Testis (tissue), 3 donors: ENCODE results near the gene FBXL7. TPM values are rescaled to one million over a fixed set of nuclear protein-coding genes. Genes with fewer than 3 reads are reported as not detected.

Experiments used
- DNase-seq: peaks from one replicate; pipeline ENCODE4 v3.0.0-alpha.2; 2019
- H3K27ac ChIP-seq, 2 donors: fragments of 200-600 bp; sonication (generic); one replicate each; pipeline ENCODE4 v1.5.1; 2019
- H3K27me3 ChIP-seq: fragments of 200-600 bp; sonication (generic); one replicate; pipeline ENCODE4 v1.5.1; 2019
- H3K36me3 ChIP-seq: fragments of 200-600 bp; sonication (generic); one replicate; pipeline ENCODE4 v1.5.1; 2017; ENCODE audit warnings: low read depth; ENCODE audit errors: missing control alignments
- H3K4me1 ChIP-seq: fragments of 200-600 bp; sonication (generic); one replicate; pipeline ENCODE4 v1.5.1; 2019
- H3K4me3 ChIP-seq, 2 donors: fragments of 200-600 bp; sonication (generic); one replicate each; pipeline ENCODE4 v1.5.1; 2017 to 2019
- H3K9me3 ChIP-seq: fragments of 200-600 bp; sonication (generic); one replicate; pipeline ENCODE4 v1.5.1; 2017
- POLR2A ChIP-seq: fragments of 450-650 bp; IDR thresholded peaks from one replicate; pipeline ENCODE4 v1.6.1; 2017; ENCODE audit warnings: antibody characterized with exemption, mild to moderate bottlenecking, moderate library complexity
- WGBS, 2 donors: methylation state at CpG; one replicate each; pipeline ENCODE4 v1.1.5; 2018; 5-methylcytosine and 5-hydroxymethylcytosine counted together
- intact Hi-C: fragments of 100-400 bp; cut with DNase I; formaldehyde crosslinking; loops from one replicate; pipeline ENCODE4 v1.15.1; 2023; ENCODE audit warnings: low total_unique reads
- polyA plus RNA-seq: library from polyadenylated mRNA; stranded (reverse); fragments of 350-450 nt; fragmentation: Illumina TruSeq; extraction: RNeasy Lipid Tissue Mini Kit (QIAGEN cat#74804); gene quantifications from one replicate; pipeline ENCODE4 v1.2.3, GENCODE V29; 2014; ENCODE audit warnings: low read depth, low replicate concordance; ENCODE audit not compliant: insufficient read depth
- total RNA-seq, 2 donors: library from RNA; depleted of rRNA; stranded (reverse); fragments of >200 nt; gene quantifications; one replicate each; pipeline ENCODE4 v1.2.3, GENCODE V29; 2016
- TF ChIP-seq, protein P1 (sequence below), 3 experiments: fragments of 450-650 bp in 2 of 3; fragments of 200-600 bp in 1 of 3; sonication (generic) in 1 of 3; IDR thresholded peaks; one replicate each; pipeline ENCODE4 v1.5.1; 2016 to 2019; ENCODE audit warnings: antibody characterized with exemption in 3 of 3, mild to moderate bottlenecking in 2 of 3, moderate library complexity in 1 of 3

The FBXL7 gene
- total and polyA plus RNA-seq, 3 donors from 2014 or later: 9.8 to 17.3 (median 15.2) TPM

DNA sequence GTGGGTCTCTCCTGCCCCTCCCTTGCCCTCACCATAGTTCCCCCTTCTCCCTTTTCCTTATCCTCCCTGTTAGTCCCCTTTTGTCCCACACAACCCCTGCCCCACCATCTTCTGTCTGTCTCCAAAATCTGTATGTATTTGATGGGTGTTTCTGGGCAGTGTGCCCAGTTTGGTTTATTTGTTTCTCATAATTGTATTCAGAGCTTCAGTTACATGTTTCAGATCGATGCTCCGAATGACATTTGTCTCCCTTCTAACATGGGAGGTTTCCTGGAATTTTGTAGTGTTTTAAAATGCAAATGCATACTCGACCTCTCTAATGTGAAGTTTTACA, 22.2 kb downstream of the FBXL7 start:
- 42 to 43% methylated on average over 3 of the region's 3 CpGs for WGBS, 2 donors
- H3K9me3 ChIP-seq: no peaks in the 10 kb centered on the region
- H3K27ac ChIP-seq: no peak overlapping the region
- H3K4me3 ChIP-seq: no peak overlapping the region
- no peaks in the 10 kb centered on the region for H3K36me3 ChIP-seq
- no peaks in the 10 kb centered on the region for H3K27me3 ChIP-seq
- no peaks in the 10 kb centered on the region for H3K4me1 ChIP-seq
- TF ChIP-seq POLR2A: no peak
- TF ChIP-seq, protein P1, sequence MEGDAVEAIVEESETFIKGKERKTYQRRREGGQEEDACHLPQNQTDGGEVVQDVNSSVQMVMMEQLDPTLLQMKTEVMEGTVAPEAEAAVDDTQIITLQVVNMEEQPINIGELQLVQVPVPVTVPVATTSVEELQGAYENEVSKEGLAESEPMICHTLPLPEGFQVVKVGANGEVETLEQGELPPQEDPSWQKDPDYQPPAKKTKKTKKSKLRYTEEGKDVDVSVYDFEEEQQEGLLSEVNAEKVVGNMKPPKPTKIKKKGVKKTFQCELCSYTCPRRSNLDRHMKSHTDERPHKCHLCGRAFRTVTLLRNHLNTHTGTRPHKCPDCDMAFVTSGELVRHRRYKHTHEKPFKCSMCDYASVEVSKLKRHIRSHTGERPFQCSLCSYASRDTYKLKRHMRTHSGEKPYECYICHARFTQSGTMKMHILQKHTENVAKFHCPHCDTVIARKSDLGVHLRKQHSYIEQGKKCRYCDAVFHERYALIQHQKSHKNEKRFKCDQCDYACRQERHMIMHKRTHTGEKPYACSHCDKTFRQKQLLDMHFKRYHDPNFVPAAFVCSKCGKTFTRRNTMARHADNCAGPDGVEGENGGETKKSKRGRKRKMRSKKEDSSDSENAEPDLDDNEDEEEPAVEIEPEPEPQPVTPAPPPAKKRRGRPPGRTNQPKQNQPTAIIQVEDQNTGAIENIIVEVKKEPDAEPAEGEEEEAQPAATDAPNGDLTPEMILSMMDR (IDR thresholded peaks at IDR 0.05): no peak
- DNase-seq: no peak
- intact Hi-C loops: no loop called here

DNA sequence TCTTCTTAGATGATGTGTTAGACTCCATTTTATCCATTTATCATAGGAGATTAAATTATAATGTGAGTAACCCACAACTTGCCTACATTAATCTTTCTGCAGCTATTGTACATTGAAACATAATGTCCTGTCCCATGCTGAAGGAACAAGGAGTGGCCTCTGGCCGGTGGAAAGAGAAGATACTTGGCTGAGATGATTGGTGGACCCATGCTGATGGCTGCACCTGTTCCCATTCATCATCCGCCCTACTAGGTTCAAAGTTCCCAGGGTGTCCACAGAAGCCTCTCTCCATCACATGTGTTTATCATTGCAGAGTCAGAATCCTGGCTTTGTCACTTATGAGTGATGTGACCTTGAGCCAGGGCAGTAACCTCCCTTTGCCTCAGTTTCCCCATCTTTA, 24.7 kb downstream of the FBXL7 start:
- no peaks in the 10 kb centered on the region for H3K9me3 ChIP-seq
- H3K4me1 ChIP-seq: no peaks in the 10 kb centered on the region
- no peak for TF ChIP-seq POLR2A
- TF ChIP-seq, protein P1 (IDR thresholded peaks at IDR 0.05): no peak
- intact Hi-C loops: no loop called here
- H3K4me3 ChIP-seq: no peak overlapping the region
- H3K27ac ChIP-seq: no peak overlapping the region
- 80% methylated on average over 2 of the region's 2 CpGs for WGBS, 2 donors
- H3K27me3 ChIP-seq: no peaks in the 10 kb centered on the region
- no peak for DNase-seq
- no peaks in the 10 kb centered on the region for H3K36me3 ChIP-seq

DNA sequence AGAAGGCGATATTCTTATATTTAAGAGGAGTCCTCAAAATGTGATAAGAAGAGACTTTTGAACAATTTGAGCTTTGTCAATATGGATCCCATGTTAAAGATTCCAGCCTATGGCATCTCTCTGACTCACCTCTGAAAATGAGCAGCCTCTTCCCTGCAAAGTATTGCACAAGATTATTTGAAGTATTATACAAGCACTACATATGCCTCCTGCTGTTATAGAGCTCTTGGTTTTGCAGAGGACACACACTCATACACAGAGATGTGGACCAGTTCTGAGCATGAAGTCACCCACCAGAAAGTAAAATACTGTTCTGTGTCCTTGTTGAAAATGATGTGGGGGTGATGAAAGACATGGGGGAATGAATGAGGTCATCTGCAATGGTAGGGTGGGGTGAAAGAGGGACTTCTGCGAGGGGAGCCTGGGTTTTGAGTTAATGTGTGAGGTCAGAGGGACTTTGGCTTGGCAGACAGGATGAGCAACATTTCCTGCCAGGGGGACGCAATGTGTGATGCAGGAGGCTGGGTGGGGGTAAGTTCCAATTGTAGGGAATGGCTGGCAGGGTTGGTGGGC, 25.8 kb downstream of the FBXL7 start:
- no peak for DNase-seq
- Histone ChIP-seq H3K4me1 (no peaks in the 10 kb centered on the region), H3K9me3 (no peaks in the 10 kb centered on the region), H3K36me3 (no peaks in the 10 kb centered on the region), H3K4me3 (no peak overlapping the region), H3K27ac (no peak overlapping the region), H3K27me3 (no peaks in the 10 kb centered on the region)
- intact Hi-C loops: no loop called here
- TF ChIP-seq, protein P1 (IDR thresholded peaks at IDR 0.05): no peak
- no peak for TF ChIP-seq POLR2A
- 89 to 98% methylated on average over 3 of the region's 3 CpGs for WGBS, 2 donors

DNA sequence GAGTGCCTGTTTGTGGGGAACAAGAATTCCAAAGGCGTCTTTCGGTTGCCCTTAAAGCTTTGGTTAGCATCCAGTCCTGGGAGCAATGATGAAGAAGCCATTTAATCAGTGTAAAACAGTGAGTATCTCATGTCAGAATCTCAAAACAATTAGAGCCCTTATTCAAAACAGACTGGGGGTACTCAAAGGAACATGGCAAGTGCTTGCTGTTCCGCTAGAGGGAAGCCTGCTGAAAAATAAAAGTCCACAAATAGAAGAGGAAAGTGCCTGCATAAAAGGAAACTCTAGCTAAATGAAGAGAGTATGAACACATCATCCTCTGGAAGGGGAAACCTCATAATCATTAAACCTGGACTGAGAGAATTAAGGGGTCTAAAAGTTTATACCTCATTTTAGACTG, 26.4 kb downstream of the FBXL7 start:
- Histone ChIP-seq H3K9me3 (no peaks in the 10 kb centered on the region), H3K36me3 (no peaks in the 10 kb centered on the region), H3K27me3 (no peaks in the 10 kb centered on the region), H3K4me1 (no peaks in the 10 kb centered on the region), H3K4me3 (no peak overlapping the region), H3K27ac (no peak overlapping the region)
- DNase-seq: no peak
- TF ChIP-seq, protein P1 (IDR thresholded peaks at IDR 0.05): no peak
- intact Hi-C loops: no loop called here
- 83 to 87% methylated on average over 3 of the region's 3 CpGs for WGBS, 2 donors

DNA sequence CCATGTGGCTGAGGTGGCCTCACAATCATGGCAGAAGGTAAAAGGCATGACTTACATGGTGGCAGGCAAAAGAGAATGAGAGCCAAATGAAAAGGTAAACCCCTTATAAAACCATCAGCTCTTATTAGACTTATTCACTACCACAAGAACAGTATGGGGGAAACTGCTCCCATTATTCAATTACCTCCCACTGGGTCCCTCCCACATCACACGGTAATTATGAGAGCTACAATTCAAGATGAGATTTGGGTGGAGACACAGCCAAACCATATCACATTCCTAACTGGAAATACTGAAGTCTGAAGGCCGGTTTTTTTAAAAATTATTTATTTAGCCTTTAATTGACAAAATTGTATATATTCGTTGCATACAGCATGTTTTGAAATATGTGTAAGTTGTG, 28.5 kb downstream of the FBXL7 start:
- no peak for DNase-seq
- Histone ChIP-seq H3K9me3 (no peaks in the 10 kb centered on the region), H3K36me3 (no peaks in the 10 kb centered on the region), H3K4me3 (no peak overlapping the region), H3K27me3 (no peaks in the 10 kb centered on the region), H3K27ac (no peak overlapping the region), H3K4me1 (no peaks in the 10 kb centered on the region)
- TF ChIP-seq, protein P1 (IDR thresholded peaks at IDR 0.05): no peak
- WGBS, 2 donors: 92 to 93% methylated on average over 3 of the region's 3 CpGs
- intact Hi-C loops: no loop called here
